DOHH2 (cell line): ENCODE measurements around the gene PHF14.

ENCODE experiments used
- H3F3A ChIP-seq: fragments of 200-600 bp; sonication (generic), shearing (Covaris generic); 2 replicates; pipeline ENCODE4 v1.6.0; 2016; ENCODE audit warnings: antibody characterized with exemption, mild to moderate bottlenecking; ENCODE audit not compliant: control insufficient read depth, insufficient read depth
- H3K27ac ChIP-seq: fragments of 200-600 bp; sonication (generic); 2 replicates; pipeline ENCODE4 v1.5.1; 2014; ENCODE audit warnings: low read depth, mild to moderate bottlenecking, low read length, moderate library complexity
- H3K27me3 ChIP-seq: fragments of 200-600 bp; sonication (generic); 2 replicates; pipeline ENCODE4 v1.6.1; 2014; ENCODE audit warnings: mild to moderate bottlenecking, low read length, mixed read lengths; ENCODE audit not compliant: control insufficient read depth
- H3K36me3 ChIP-seq: fragments of 200-600 bp; sonication (generic); 2 replicates; pipeline ENCODE4 v1.6.1; 2014; ENCODE audit warnings: mild to moderate bottlenecking, low read length, moderate library complexity, mixed read lengths; ENCODE audit not compliant: control insufficient read depth
- H3K4me1 ChIP-seq: fragments of 200-600 bp; sonication (generic); 2 replicates; pipeline ENCODE4 v1.6.1; 2014; ENCODE audit warnings: mild to moderate bottlenecking, low read length, mixed read lengths; ENCODE audit not compliant: control insufficient read depth
- H3K4me2 ChIP-seq: fragments of 200-600 bp; sonication (generic); 2 replicates; pipeline ENCODE4 v1.6.0; 2014; ENCODE audit warnings: mild to moderate bottlenecking, low read length, moderate library complexity
- H3K4me3 ChIP-seq: fragments of 200-600 bp; sonication (generic); 2 replicates; pipeline ENCODE4 v1.5.1; 2014; ENCODE audit warnings: mild to moderate bottlenecking, low read length, mixed read lengths
- H3K79me2 ChIP-seq: fragments of 200-600 bp; sonication (generic); 2 replicates; pipeline ENCODE4 v1.6.1; 2014; ENCODE audit warnings: mild to moderate bottlenecking, low read length, mixed read lengths; ENCODE audit not compliant: control insufficient read depth
- H3K9me2 ChIP-seq: fragments of 200-600 bp; sonication (generic); replicated peaks from 2 replicates; pipeline ENCODE4 v1.6.1; 2014; ENCODE audit warnings: mild to moderate bottlenecking, low read length, mixed read lengths; ENCODE audit not compliant: control insufficient read depth
- H3K9me3 ChIP-seq: fragments of 200-600 bp; sonication (generic); 2 replicates; pipeline ENCODE4 v1.6.1; 2014; ENCODE audit warnings: antibody characterized with exemption, low read length, mixed read lengths; ENCODE audit not compliant: control insufficient read depth, insufficient read depth
- H4K20me1 ChIP-seq: fragments of 200-600 bp; sonication (generic); 2 replicates; pipeline ENCODE4 v1.6.0; 2014; ENCODE audit warnings: low read depth, mild to moderate bottlenecking, antibody characterized with exemption, low read length, moderate library complexity; ENCODE audit not compliant: control insufficient read depth, insufficient read depth
- EZH2phosphoT487 ChIP-seq: fragments of 200-600 bp; sonication (generic); IDR thresholded peaks from 2 replicates; pipeline ENCODE4 v1.6.1; 2017; ENCODE audit warnings: borderline replicate concordance, mild to moderate bottlenecking, antibody characterized with exemption, low read length, moderate library complexity, mixed read lengths
- TF ChIP-seq, protein P1 (sequence below): fragments of 200-600 bp; sonication (generic); IDR thresholded peaks from one replicate; pipeline ENCODE4 v1.5.1; 2014; ENCODE audit warnings: antibody characterized with exemption, mild to moderate bottlenecking, low read depth, low read length; ENCODE audit not compliant: poor library complexity, severe bottlenecking

PHF14 gene

DNA sequence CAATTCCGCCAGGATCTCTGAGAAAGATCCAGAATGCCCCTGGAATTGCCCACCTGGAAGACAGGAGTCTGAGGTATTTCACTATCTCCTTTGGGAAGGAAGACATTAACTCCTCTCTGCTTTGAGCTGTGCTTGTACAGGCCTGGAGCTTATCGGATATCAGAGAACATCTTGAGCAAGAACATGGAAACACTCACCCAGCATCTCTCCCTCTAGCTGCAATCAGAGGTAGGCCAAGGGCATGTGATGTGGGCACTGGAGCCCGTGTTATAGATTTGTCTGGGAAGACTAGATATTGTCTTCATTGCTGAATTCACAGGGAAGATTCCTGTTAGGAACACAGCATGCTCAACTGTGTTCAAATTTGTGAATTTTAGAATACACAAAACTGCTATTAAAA is 233.9 kb downstream of the PHF14 start:
- TF ChIP-seq, protein P1, sequence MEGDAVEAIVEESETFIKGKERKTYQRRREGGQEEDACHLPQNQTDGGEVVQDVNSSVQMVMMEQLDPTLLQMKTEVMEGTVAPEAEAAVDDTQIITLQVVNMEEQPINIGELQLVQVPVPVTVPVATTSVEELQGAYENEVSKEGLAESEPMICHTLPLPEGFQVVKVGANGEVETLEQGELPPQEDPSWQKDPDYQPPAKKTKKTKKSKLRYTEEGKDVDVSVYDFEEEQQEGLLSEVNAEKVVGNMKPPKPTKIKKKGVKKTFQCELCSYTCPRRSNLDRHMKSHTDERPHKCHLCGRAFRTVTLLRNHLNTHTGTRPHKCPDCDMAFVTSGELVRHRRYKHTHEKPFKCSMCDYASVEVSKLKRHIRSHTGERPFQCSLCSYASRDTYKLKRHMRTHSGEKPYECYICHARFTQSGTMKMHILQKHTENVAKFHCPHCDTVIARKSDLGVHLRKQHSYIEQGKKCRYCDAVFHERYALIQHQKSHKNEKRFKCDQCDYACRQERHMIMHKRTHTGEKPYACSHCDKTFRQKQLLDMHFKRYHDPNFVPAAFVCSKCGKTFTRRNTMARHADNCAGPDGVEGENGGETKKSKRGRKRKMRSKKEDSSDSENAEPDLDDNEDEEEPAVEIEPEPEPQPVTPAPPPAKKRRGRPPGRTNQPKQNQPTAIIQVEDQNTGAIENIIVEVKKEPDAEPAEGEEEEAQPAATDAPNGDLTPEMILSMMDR: no peak
- no peak for TF ChIP-seq EZH2phosphoT487
- Histone ChIP-seq H3K9me3 (no peaks in the 10 kb centered on the region), H3K9me2 (no peaks in the 10 kb centered on the region), H3K27ac (no peak overlapping the region), H3K4me2 (no peak overlapping the region), H3F3A (peaks cover 14% of the 10 kb centered on the region), H3K27me3 (no peaks in the 10 kb centered on the region), H3K36me3 (no peaks in the 10 kb centered on the region), H3K4me1 (peaks cover 36% of the 10 kb centered on the region), H3K79me2 (no peaks in the 10 kb centered on the region), H4K20me1 (no peaks in the 10 kb centered on the region), H3K4me3 (no peak overlapping the region)

DNA sequence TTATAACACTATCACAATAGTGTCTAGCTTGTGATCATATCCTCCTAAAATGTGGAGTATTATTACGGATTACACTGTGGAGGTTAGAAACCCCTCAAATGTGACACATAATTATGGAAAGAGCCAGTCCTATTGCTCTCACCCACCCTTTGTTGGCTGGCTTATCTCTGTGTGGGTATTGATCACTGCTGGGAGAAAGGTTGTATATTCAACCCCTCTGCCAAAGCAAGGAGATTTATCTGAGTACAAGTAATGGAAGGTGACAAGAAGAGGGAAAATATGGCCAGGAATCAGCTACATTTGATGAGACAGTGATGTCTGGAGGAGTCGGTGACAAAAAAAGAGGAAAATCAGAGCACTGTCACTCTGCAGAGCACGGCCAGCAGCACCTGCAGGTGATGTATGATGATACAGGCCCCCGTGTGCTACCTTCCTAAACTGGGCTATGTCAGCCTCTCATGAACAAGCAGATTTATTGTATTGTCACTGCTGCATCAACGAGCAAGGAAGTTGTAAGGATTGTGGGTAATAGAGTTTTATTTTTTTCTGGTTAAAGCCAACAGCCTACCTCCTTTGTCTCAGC is 235.3 kb downstream of the PHF14 start:
- Histone ChIP-seq H3K36me3 (no peaks in the 10 kb centered on the region), H3K79me2 (no peaks in the 10 kb centered on the region), H3K4me3 (no peak overlapping the region), H3K4me1 (peaks cover 39% of the 10 kb centered on the region), H4K20me1 (no peaks in the 10 kb centered on the region), H3K9me3 (no peaks in the 10 kb centered on the region), H3F3A (peaks cover 14% of the 10 kb centered on the region), H3K27me3 (no peaks in the 10 kb centered on the region), H3K27ac (no peak overlapping the region), H3K4me2 (no peak overlapping the region), H3K9me2 (no peaks in the 10 kb centered on the region)
- no peak for TF ChIP-seq EZH2phosphoT487
- TF ChIP-seq, protein P1: no peak

DNA sequence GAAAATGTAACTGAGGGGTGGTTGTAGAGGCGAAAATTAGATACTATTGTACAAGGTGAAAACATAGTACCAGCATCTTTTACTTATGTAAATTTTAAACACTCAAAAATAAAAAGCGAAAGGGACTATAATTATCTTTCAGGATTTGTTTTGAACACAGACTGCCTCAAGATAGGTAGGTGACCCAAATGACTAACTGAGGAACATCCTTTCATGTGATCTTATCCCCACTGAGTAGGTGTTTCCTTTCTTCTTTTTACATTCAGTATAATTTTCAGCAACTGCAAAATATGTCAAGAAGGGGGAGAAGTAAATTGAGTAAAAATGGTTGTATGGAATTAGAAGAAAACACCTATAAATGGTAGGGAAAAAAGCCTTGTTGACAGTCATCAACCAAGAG is 236.7 kb downstream of the PHF14 start:
- H3K9me2 ChIP-seq: no peaks in the 10 kb centered on the region
- H3F3A ChIP-seq: peaks cover 14% of the 10 kb centered on the region
- H3K4me2 ChIP-seq: peak overlapping the region; percentile 69
- no peaks in the 10 kb centered on the region for H3K9me3 ChIP-seq
- no peaks in the 10 kb centered on the region for H3K27me3 ChIP-seq
- no peaks in the 10 kb centered on the region for H4K20me1 ChIP-seq
- peak overlapping the region; percentile 36 for H3K4me3 ChIP-seq
- H3K27ac ChIP-seq: peak overlapping the region; percentile 55
- no peaks in the 10 kb centered on the region for H3K36me3 ChIP-seq
- no peaks in the 10 kb centered on the region for H3K79me2 ChIP-seq
- H3K4me1 ChIP-seq: peaks cover 39% of the 10 kb centered on the region
- no peak for TF ChIP-seq EZH2phosphoT487
- TF ChIP-seq, protein P1: no peak
